Measurements from ENCODE around the gene WNT16.

Gene WNT16

DNA sequence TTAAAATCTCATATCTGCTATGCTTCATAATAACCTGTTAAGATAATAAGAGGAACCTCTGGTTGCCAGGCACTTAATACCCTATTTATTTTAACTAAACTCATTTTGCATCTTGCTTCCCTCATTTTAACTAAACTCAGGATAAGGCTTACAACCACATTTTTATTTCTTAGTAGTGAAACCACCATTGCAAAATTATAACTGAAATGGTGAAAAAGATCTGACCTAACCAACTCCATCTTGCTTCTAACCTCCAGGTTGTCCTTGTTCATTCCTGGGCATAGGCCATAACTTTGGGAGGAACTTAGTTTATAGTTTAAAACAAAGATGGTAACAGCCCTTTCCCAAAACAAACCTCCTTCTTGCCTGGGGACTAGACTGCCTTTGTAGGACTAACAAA, 61.3 kb downstream of the WNT16 start:
- DNase-seq (ENCODE audit: extremely low read depth in 1 of 2, low read depth in 1 of 2) = no peak

DNA sequence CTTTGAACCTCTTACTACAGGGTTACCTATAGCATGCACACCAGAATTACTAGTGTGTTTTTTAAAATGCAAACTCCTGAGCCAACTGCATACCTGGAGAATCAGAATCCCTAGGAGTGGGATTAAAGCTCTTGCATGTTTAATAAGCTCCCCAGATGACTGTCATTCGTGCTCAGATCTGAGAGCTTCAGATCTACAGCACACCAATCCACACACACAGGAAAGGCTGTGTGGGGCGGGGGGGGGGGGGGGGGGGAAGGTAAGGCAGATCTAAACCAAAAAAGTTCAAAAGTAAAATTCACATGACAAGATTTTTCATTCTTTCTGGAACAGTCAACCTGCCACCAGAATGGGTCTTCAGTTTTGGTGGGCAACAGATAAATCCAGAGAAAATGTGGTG, 61.8 kb downstream of the WNT16 start:
- DNase-seq (ENCODE audit: extremely low read depth in 1 of 2, low read depth in 1 of 2) = no peak

Data from activated CD8-positive, alpha-beta memory T cell treated with anti-CD3 and anti-CD28 coated beads for 1 hour (primary cell).